ENCODE data around the gene SLC8A3. TPM values are rescaled to one million over a fixed set of nuclear protein-coding genes. Genes with fewer than 3 reads are reported as not detected.

SLC8A3 gene
- total RNA-seq, 2 experiments from 2014 or later: 0.62 to 0.72 TPM

DNA sequence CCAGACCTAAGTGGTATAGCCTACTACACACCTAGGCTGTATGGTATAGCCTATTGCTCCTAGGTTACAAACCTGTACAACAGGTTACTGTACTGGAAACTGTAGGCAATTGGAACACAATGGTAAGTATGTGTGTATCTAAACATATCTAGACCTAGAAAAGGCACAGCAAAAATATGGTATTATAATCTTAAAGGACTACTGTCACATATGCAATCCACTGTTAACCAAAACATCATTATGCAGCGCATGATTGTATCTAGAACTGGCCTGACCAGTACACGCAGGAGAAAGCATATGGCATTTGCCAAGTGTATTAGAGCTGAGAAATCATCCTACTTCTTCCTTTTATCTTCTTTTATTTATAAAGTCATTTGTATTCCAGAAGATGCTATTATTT is 75.5 kb downstream of the SLC8A3 start:
- Mint-ChIP-seq H3K4me1 (no peaks in the 10 kb centered on the region), H3K9me3 (no peaks in the 10 kb centered on the region), H3K27ac (no peak overlapping the region), H3K36me3 (no peaks in the 10 kb centered on the region), H3K27me3 (peaks cover 8% of the 10 kb centered on the region), H3K4me3 (no peak overlapping the region)
- no peak for DNase-seq

GRCh38 chr14:70108419-70108818 is 80.3 kb downstream of the SLC8A3 start:
- Mint-ChIP-seq H3K4me1 (no peaks in the 10 kb centered on the region), H3K4me3 (no peak overlapping the region), H3K27me3 (peaks cover 8% of the 10 kb centered on the region), H3K27ac (no peak overlapping the region), H3K9me3 (no peaks in the 10 kb centered on the region), H3K36me3 (no peaks in the 10 kb centered on the region)
- DNase-seq: no peak

DNA sequence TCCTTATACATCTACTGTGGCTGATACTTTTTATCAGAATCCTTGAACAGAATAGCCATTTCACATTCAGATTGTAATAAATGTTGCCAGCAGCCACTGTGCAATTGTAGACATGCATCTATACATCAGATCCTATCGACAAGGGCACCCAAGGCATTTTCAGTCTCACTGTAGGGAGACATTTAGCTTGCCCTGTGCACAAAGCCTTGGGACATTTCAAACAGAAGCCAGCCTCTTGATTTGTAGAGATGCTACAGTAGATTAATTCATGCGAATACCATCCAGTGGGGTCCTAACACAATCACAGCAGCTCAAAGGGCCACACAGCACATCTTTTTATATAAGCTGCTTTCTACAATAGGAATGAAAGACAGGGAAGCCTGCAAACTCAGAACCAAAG is 81.4 kb downstream of the SLC8A3 start:
- Mint-ChIP-seq H3K27me3 (peaks cover 16% of the 10 kb centered on the region), H3K27ac (no peak overlapping the region), H3K36me3 (no peaks in the 10 kb centered on the region), H3K9me3 (no peaks in the 10 kb centered on the region), H3K4me1 (no peaks in the 10 kb centered on the region), H3K4me3 (no peak overlapping the region)
- DNase-seq: no peak

DNA sequence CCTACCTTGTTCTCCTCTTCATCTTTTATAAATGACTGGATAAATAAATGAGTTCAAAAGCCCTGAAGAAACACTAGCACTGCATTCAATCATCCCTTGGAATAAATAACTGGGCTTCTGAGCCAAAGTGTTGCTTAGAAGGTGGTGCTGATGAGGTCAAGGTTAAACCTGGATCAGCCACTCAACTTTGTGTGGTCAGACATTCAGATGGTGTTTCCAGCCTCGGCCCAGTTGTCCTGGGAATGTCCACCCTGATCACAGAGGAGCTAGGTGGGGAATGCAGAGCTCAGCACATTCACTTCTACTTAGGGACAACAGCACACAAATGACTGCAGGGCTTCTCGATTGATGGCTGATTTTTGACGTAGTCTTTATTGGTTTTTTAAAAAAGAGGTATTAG is 88.7 kb downstream of the SLC8A3 start:
- Mint-ChIP-seq H3K4me1 (no peaks in the 10 kb centered on the region), H3K9me3 (no peaks in the 10 kb centered on the region), H3K27me3 (peaks cover 50% of the 10 kb centered on the region), H3K27ac (no peak overlapping the region), H3K4me3 (no peak overlapping the region), H3K36me3 (no peaks in the 10 kb centered on the region)
- DNase-seq: no peak

GRCh38 chr14:70098250-70098809 is 90.4 kb downstream of the SLC8A3 start:
- H3K27me3 Mint-ChIP-seq: peaks cover 50% of the 10 kb centered on the region
- no peaks in the 10 kb centered on the region for H3K9me3 Mint-ChIP-seq
- no peak overlapping the region for H3K27ac Mint-ChIP-seq
- DNase-seq: no peak
- no peaks in the 10 kb centered on the region for H3K4me1 Mint-ChIP-seq
- no peaks in the 10 kb centered on the region for H3K36me3 Mint-ChIP-seq
- H3K4me3 Mint-ChIP-seq: no peak overlapping the region

DNA sequence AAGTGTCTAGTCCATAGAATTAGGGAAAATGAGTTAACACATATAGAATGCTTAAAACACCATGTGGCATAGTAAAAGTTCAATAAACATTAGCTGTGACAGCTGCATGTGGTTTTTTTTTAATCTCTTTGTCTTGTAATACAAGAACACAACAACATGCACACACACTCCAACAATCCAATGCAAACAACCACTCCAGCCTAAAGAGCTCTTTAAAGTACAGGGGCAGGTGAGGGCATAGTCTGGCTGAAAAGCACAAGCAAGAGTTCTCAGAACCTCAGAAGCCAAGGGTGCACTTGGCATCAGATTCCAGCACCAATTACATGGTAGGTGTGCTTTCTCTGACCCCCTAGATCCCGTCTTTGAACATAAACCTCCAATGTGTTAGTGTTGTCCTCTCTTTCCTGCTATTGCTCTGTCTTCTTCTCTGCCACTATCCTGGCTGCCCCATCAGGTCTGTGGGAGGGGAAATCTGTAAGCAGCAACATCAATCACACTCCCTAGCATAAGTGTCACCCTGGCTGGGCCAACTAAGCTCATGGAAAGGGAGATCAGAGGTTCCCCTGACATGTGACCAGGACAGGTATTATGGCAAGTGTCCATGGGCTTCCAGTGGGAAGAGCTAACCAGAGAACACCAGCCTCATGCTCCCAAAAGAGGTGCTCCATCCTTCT is 91.0 kb downstream of the SLC8A3 start:
- Mint-ChIP-seq H3K4me1 (no peaks in the 10 kb centered on the region), H3K9me3 (no peaks in the 10 kb centered on the region), H3K36me3 (no peaks in the 10 kb centered on the region), H3K27me3 (peaks cover 46% of the 10 kb centered on the region), H3K27ac (no peak overlapping the region), H3K4me3 (no peak overlapping the region)
- no peak for DNase-seq

DNA sequence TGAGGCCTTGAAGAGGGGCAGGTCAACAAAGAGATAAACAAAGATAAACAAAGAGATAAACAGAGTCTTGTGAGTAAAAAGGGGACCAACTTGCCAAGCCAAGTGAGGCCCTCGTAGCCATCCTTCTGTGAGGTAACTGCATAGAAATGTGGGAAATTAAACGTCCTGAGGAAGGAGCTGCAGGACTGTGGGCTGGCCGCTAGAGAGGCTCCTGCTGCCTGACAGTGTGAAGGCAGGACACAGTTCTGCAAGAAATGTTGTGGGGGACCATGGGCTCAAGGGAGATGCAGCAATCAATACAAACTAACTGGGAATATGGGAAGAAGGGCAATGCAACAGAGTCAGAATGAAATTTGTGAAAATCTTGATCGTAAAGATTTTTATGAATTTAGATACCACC is 91.9 kb downstream of the SLC8A3 start:
- Mint-ChIP-seq H3K9me3 (no peaks in the 10 kb centered on the region), H3K36me3 (no peaks in the 10 kb centered on the region), H3K4me1 (no peaks in the 10 kb centered on the region), H3K4me3 (no peak overlapping the region), H3K27me3 (peaks cover 44% of the 10 kb centered on the region), H3K27ac (no peak overlapping the region)
- DNase-seq: no peak

- Mint-ChIP-seq H3K36me3 (no peaks in the 10 kb centered on the region), H3K9me3 (no peaks in the 10 kb centered on the region), H3K27ac (no peak overlapping the region), H3K27me3 (peaks cover 35% of the 10 kb centered on the region), H3K4me1 (no peaks in the 10 kb centered on the region), H3K4me3 (no peak overlapping the region)
- no peak for DNase-seq
Observed at GRCh38 chr14:70094631-70095030, 94.1 kb downstream of the SLC8A3 start.

DNA sequence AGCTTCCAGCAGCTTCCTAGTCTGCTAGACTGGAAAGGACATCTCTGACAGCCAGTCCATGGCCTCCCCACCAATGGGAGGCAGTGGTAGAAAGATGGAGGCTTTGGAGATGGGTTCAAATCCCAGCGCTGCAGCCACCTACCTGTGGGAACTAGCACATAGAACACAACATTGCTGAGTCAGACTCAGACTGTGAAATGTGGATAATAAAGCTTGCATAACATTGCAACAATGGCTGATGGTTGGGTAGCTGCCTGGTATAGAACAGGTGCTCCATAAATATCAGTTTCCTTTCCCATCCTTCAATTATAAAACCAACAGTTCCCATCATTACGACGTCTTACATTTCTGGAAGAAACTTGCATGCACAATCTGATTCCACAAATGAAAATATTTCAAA is 94.6 kb downstream of the SLC8A3 start:
- no peak overlapping the region for H3K4me3 Mint-ChIP-seq
- H3K4me1 Mint-ChIP-seq: no peaks in the 10 kb centered on the region
- H3K36me3 Mint-ChIP-seq: no peaks in the 10 kb centered on the region
- no peak for DNase-seq
- H3K9me3 Mint-ChIP-seq: no peaks in the 10 kb centered on the region
- H3K27ac Mint-ChIP-seq: no peak overlapping the region
- H3K27me3 Mint-ChIP-seq: peaks cover 35% of the 10 kb centered on the region

- Mint-ChIP-seq H3K36me3 (no peaks in the 10 kb centered on the region), H3K4me3 (no peak overlapping the region), H3K4me1 (no peaks in the 10 kb centered on the region), H3K27ac (no peak overlapping the region), H3K27me3 (peaks cover 31% of the 10 kb centered on the region), H3K9me3 (no peaks in the 10 kb centered on the region)
- DNase-seq: no peak
Observed at GRCh38 chr14:70093156-70093555, 95.6 kb downstream of the SLC8A3 start.

DNA sequence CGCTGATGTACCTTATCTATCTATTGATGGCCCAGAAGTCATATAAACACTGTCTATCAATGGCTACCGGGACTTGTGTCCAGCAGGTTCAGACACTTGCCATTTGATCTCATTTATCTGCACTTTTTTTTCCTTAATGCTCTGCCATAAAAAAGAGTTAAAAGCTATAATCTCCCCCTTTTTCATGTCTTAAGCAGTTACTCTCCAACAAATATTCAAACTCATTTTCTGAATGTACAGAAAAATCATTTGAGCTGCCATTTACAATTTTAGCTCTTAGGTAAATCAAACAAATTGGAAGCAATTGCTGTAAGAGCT is 101.4 kb downstream of the SLC8A3 start:
- no peaks in the 10 kb centered on the region for H3K4me1 Mint-ChIP-seq
- DNase-seq: no peak
- H3K4me3 Mint-ChIP-seq: no peak overlapping the region
- H3K27ac Mint-ChIP-seq: no peak overlapping the region
- no peaks in the 10 kb centered on the region for H3K36me3 Mint-ChIP-seq
- H3K27me3 Mint-ChIP-seq: peaks cover 28% of the 10 kb centered on the region
- H3K9me3 Mint-ChIP-seq: no peaks in the 10 kb centered on the region

DNA sequence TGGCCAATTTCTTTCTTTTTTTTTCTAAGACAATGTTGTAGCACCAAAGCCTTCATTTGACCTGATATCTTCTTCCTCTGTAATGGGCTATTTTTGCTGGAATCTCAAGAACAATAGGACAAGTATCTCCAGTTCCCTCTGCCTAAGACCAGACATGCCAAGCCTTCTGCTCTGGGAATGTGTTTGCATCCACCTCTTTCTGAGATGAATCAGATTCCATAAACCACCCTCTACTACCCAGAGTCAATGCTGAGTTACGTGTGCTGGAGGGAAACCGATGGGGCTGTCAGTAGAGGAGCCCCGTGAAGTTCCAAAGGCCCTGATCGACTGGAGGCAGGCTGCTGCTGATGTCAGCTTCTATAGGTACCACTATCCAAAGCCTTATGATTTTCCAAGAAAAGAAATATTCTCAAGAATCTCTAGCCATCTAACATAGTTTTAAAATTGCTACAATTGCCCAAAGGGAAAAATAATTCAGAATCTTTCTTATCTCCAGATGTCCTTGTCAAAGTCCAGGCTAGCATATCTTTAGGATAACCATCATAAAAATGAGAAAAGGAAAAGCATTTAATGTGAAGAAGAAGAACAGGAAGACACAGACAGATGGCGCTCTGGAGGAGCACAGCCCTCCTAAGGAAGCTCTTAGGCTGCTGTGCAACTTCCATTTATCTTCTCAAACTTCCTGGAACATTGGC is 101.9 kb downstream of the SLC8A3 start:
- H3K4me3 Mint-ChIP-seq: no peak overlapping the region

GRCh38 chr14:70084226-70084625 is 104.5 kb downstream of the SLC8A3 start:
- no peaks in the 10 kb centered on the region for H3K36me3 Mint-ChIP-seq
- no peaks in the 10 kb centered on the region for H3K9me3 Mint-ChIP-seq
- no peaks in the 10 kb centered on the region for H3K4me1 Mint-ChIP-seq
- H3K4me3 Mint-ChIP-seq: no peak overlapping the region
- H3K27me3 Mint-ChIP-seq: peaks cover 18% of the 10 kb centered on the region
- no peak for DNase-seq
- H3K27ac Mint-ChIP-seq: no peak overlapping the region

More for the DNA sequence above, 101.9 kb downstream of the SLC8A3 start:
- H3K9me3 Mint-ChIP-seq: no peaks in the 10 kb centered on the region
- DNase-seq: no peak
- no peaks in the 10 kb centered on the region for H3K36me3 Mint-ChIP-seq
- no peak overlapping the region for H3K27ac Mint-ChIP-seq
- no peaks in the 10 kb centered on the region for H3K4me1 Mint-ChIP-seq
- peaks cover 24% of the 10 kb centered on the region for H3K27me3 Mint-ChIP-seq

GRCh38 chr14:70082394-70082793 is 106.4 kb downstream of the SLC8A3 start:
- Mint-ChIP-seq H3K4me3 (no peak overlapping the region), H3K27ac (no peak overlapping the region), H3K4me1 (no peaks in the 10 kb centered on the region), H3K36me3 (no peaks in the 10 kb centered on the region), H3K9me3 (no peaks in the 10 kb centered on the region), H3K27me3 (peaks cover 18% of the 10 kb centered on the region)
- no peak for DNase-seq

DNA sequence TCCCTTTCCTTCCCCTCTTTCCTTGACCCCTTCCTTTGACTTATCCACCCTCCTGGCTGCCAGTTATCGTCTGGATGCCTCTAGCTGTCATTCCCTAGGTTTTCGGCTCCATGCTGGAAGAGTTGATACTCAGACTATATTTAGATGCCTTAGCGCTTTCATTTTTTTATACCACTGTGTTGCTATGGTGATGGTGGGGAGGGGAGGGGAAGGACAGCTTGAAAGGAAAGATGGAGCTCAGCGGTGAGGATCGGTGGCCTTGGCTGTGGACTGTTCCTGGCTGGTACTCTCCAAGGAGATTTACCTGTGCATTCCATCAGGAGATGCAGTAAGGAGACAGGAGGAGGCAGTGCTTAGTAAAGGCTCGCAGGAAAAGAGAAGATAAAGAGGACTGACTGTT is 108.7 kb downstream of the SLC8A3 start:
- no peak overlapping the region for H3K27ac Mint-ChIP-seq
- no peaks in the 10 kb centered on the region for H3K4me1 Mint-ChIP-seq
- H3K4me3 Mint-ChIP-seq: no peak overlapping the region
- H3K36me3 Mint-ChIP-seq: no peaks in the 10 kb centered on the region
- no peaks in the 10 kb centered on the region for H3K9me3 Mint-ChIP-seq
- H3K27me3 Mint-ChIP-seq: peaks cover 13% of the 10 kb centered on the region
- no peak for DNase-seq

- Mint-ChIP-seq H3K36me3 (no peaks in the 10 kb centered on the region), H3K9me3 (no peaks in the 10 kb centered on the region), H3K27ac (no peak overlapping the region), H3K4me3 (no peak overlapping the region), H3K4me1 (no peaks in the 10 kb centered on the region), H3K27me3 (peaks cover 4% of the 10 kb centered on the region)
- DNase-seq: no peak
Observed at GRCh38 chr14:70078329-70078728, 110.4 kb downstream of the SLC8A3 start.

Data from activated naive CD8-positive, alpha-beta T cell treated with anti-CD3 and anti-CD28 coated beads for 36 hours (primary cell).